ENCODE measurements around the gene DLG2.

DNA sequence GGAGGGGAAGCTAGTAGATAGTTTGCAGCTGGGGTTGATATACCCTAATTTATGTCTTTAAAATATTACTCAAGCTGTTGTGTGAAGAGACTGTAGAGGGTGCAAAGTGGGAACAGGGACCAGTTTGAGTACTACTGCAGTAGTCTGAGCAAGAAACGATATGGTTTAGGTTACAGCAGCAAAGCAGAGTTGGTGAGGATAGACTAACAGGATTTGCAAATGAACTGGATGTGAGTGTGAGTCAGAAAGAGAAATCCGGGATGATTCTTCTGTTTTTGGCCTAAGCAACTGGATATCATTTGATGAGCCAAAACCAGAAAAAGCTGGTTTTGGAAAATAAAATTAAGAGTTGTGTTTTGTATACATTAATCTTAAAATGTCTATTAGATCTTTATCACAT lies 1591.5 kb downstream of the DLG2 start:
- TF ChIP-seq POLR2AphosphoS5 (IDR thresholded peaks at IDR 0.05) (no peak), POLR2A (IDR thresholded peaks at IDR 0.05) (no peak)
- TF ChIP-seq, protein P1, sequence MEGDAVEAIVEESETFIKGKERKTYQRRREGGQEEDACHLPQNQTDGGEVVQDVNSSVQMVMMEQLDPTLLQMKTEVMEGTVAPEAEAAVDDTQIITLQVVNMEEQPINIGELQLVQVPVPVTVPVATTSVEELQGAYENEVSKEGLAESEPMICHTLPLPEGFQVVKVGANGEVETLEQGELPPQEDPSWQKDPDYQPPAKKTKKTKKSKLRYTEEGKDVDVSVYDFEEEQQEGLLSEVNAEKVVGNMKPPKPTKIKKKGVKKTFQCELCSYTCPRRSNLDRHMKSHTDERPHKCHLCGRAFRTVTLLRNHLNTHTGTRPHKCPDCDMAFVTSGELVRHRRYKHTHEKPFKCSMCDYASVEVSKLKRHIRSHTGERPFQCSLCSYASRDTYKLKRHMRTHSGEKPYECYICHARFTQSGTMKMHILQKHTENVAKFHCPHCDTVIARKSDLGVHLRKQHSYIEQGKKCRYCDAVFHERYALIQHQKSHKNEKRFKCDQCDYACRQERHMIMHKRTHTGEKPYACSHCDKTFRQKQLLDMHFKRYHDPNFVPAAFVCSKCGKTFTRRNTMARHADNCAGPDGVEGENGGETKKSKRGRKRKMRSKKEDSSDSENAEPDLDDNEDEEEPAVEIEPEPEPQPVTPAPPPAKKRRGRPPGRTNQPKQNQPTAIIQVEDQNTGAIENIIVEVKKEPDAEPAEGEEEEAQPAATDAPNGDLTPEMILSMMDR (IDR thresholded peaks at IDR 0.05), result no peak
